Inflammatory macrophage treated with lipopolysaccharide for 1 hour (primary cell): ENCODE measurements around the gene SNN.

Experiments used
- DNase-seq, 2 donors: peaks; one replicate each; pipeline ENCODE4 v3.0.0-alpha.2; 2020 to 2022

Gene SNN

DNA sequence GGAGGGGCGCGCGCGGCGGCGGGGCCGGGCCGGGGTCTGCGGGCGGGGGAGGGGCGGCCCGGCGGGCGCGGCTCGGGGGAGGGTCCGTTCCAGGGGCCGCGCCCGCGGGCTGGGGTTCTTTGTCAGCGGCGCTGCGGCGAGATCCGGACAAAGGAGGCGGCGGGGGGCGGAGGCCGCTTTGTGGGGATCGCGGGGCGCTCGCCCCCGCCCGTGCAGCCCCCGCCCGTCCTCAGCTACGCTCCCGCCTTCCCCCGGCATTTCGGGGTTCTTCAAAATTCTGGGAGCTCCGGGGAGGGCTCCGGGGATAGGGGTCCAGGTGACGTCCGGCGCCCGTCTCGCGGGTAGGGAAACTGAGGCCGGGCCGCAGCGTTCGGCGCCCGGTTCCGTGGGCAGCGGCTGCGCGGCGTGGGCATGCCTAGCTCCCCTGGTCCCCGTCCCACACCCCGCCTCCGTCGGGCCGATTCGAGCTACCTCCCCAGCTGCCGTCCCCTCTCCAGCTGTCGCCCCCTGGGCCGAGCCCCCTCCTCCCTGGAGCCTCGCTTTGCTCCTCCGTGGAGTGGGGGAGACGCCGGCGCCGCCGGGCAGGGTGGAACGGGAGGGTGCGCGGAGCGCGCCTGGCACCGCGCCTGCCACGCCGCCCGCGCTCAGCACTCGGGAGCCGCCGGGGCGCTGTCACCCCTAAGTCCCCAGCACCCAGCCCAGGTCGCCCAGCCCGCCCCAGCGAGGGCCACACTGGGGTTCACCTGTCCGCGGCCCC, 546 bp downstream of the SNN start:
- peak in 1 of 2 donors; percentile 23 for DNase-seq

DNA sequence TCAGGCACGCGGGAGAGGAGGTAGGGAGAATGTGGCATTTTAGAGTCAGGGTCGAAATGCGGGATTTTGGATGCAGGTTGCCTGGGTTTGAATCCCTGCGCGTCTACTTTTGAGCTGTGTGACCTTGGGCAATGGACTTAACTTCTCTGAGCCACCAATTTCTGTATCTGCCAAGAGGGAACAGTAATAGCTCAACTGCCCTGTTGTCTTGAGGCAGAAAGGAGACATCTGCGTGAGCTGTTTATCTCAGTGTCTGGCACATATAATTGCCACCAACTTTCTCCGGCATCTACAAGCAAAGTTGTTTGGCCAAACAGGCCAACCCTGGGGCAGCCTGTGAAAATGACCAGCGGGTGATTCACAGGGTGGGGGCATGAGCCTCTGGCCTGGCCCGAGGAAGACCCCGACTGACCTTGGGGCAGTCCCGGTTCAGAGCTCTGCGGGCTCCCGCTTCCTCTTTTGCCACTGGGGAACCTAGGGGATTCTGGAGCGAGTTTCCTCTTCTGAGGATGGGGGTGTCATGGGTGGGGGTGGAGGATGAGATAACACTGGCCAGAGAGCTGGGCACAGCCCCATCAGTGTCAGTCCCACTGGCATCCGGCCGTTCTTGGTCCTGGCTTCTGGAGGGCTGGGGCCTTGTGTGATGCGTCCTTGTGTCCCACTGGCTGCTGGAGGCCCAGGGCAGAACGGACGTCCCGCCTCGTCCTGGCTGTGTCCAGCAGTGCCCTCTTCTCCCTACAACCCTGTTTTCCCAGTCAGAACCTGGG, 1.3 kb downstream of the SNN start:
- peak; percentile 97 to 99 for DNase-seq

DNA sequence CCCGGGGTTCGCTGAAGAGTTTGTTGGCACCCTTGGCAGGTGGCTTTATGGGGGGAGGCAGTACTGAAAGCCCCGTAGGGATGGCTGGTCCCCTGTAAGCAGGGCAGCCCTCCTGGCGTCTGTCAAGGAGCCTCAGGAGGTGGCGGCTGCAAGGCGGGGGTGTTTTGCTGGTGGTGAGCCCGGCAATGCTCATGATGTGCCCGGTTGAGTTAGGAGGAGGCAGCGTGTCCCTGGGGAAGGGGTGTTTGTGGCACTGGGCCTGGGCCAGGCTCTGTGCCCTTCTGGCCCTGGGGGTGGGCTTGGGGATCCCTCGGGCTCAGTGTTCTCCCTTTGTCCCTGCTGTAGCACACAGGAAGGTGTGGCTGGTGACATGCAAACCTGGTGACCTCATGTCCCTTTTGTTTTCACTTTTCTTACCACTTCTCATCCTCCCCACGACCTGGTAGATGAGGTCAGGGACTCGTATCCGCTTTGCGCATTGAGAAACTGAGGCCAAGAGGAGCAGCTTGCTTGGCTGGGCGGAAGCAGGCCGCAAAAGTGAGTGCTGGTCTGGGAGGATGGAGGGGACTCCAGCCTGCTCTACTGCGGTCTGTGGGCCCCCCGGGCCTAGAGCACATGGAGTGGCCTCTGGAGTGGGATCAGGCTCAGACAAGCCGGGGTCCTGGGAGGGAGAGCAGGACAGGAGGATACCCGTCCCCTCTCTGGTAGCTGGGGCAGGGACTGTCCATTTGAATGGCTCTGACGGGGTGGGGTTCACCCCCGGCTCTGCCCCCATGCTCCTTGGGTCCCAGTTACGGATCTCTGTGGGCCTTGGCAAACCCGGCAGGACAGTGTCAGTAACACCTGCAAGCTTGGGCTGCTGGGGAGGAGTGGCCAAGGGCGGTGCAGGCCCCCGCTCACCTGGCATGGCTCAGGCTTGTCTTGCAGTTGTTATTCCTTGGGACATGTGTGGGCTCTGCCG, 2.2 kb downstream of the SNN start:
- peak in 1 of 2 donors; percentile 55 for DNase-seq

DNA sequence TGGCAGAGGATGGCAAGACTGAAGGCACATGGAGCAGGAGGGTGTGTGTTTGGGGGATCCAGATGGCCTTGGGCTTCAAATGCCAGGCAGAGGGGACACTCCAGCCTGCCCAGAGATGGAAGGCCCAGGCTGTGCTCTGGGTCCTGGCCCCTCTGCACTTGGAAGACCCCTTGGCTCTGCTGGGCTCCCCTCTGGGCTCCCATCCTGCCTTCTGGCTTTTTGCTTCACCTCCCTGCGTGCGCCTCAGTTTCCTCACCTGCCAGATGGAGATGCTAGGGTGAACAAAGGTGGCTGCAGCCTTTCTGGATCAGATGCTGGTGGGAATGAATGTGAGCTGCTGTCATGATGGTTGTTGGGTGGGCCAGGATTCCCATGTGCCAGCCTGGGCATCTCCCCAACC, 3.0 kb downstream of the SNN start:
- DNase-seq = no peak

DNA sequence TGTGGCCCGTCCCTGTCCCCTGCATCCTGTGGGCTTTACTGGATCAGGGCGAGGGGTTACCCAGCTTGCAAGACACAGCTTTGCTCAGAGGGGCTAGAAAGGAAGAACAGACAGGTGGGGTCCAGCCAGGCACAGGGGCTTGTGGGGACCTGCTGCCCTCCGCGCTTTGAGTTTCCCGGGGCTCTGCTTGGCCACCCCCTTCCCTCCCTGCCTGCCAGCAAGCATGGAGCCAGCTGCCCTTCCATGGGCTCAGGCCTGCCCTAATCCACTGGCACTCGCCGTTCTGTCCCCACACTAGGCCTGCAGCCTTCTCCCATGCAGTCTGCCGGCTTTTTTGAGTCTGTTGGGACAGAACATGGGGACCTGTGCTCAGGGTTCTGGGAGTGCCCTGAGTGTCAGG, 3.4 kb downstream of the SNN start:
- DNase-seq = no peak

DNA sequence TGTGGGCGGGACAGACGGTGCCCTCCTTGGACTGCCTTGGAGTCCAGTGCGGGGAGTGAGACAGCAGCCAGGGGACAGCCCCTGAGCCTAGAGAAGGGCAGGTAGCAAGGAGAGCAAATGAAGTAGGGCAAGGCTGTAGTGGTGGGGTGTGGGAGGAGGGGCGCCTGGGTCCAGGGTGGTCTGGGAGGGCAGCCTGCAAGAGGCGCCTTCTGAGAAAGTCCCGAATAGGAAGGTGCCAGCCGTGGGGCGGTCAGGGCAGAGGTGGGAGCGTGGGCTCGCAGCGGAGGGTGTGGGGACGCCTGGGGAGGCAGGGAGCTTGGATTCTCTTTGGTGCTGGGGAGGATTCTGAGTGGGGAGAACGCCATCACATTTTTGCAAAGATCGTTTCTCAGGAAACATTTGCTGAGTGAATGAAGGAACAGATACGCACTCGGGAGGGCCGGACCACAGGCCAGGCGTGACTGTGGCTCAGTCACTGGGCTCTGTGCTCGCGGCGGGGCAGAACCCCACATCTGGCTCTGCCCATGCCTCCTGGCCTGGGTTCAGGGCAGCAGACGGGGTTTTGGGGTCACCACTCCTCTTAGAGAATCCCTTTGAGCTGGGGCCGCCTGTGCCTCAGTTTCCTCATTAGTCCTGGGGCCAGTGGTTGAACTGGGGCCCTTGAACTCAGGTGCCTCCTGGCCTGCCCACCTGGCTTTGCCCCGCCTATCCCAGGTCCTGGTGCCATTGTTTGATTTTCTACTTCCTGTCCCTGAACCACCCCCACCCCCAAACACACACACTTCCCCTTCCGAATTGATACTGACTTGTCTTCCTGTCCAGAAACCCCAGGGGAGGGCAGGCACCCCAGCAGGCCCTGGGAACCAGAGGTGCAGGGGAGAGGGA, 4.2 kb downstream of the SNN start:
- peak; percentile 40 to 50 for DNase-seq

DNA sequence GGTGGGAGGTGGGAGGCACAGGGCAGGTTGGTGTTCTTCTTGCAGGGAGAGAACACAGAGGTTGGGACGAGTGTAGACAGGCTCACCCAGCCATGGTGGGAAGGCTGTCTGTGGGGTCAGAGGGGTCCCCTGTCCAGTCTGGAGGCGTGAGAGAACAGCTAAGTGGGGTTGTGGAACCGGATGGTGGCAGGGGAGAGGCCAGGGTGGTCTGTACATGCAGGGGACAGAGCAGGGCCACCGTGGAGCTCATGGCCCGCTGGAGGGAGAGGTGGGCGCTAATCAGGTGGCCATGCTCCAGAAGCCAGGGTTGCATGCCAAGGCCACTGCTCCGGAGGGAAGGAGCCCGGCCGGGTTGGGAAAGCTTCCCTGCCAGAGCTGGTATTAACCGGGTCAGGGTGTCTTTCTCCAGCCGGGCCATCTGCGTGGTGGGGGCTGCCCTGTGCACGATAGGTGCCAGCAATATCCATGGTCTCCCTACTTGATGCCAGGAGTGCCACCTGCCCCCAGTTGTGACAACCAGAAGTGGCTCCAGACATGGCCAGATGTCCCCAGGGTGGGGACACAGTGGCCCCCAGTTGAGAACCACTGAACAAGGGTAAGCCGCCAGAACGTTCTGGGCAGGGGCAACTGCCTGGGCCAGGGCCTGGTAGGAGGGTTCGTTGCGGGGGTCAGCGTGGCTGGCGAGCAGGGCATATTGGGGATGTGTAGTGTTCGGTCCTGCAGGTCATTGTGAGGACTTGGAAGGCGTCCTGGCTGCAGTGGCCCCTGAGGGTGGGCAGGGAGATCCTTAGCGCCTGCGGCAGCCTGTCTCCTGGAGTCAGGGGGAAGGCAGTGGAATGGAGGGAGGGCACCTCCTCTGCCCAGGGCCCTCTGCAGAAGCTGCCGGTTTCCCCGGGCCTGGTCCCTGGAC, 5.1 kb downstream of the SNN start:
- DNase-seq = no peak

DNA sequence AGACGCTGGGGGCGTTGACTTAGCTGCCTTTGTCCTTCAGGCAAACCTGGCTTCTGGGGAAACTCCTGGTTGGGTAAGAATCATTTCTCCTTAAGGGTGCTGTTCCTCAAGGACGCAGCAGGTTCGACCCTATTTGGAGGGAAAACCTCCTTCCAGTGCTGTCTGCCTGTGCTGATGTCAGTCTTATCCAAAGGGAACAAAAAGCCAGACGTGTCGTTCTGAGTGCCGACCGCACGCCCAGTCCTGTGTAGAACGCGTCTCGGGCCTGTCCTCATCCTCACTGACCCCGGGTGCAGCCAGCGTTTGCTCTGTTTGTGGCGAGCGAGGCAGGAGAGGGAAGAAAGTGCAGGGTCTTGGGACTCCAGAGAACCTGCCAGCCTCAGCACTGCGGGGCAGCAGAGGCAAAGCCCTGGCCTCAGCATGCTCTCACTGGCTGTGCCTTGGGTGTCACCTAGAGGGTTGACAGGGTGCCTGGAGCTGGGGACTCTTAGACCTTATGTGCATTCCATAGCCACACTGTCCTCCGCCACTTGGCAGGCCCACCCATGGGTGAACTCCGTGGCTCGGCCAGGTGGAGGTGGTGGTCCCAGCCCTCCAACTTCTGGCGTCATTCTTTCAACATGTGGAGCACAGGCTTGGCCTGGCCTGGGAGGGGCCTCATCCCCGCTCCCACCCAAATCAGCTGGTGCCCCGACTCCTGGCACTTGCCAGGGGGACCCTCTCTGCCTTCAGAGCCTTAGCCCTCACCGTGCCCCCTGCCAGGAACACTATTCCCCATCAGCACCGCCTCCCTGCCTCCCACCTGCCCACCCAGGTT, 6.0 kb downstream of the SNN start:
- peak in 1 of 2 donors; percentile 33 for DNase-seq

DNA sequence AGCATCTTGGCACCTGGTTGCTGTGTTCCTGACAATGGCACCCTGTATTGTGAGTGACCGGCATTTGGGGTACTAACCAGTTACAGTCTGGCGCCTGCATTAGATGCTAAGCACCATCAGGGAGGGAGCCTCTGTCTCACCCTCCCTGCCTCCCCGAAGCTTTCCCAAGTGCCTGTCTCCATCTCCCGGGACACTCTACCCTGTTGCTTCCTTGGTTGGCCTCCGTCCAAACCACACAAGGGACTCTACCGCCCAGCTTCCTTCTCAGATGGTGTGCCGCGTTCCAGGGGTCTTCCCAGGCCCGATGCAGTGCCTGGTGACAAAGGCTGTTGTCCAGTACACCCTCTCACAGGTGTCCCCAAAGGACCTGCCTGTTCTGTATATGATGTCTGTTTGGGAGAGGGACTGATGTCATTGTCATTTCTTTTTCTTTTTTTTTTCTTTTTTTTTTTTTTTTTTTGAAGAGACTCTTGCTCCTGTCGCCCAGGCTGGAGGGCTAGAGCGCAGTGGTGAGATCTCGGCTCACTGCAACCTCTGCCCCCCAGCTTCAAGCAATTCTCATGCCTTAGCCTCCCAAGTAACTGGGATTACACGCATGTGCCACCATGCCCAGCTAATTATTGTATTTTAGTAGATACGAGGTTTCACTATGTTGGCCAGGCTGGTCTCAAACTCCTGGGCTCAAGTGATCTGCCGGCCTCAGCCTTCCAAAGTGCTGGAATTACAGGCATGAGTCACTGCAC, 6.7 kb downstream of the SNN start:
- DNase-seq = no peak

DNA sequence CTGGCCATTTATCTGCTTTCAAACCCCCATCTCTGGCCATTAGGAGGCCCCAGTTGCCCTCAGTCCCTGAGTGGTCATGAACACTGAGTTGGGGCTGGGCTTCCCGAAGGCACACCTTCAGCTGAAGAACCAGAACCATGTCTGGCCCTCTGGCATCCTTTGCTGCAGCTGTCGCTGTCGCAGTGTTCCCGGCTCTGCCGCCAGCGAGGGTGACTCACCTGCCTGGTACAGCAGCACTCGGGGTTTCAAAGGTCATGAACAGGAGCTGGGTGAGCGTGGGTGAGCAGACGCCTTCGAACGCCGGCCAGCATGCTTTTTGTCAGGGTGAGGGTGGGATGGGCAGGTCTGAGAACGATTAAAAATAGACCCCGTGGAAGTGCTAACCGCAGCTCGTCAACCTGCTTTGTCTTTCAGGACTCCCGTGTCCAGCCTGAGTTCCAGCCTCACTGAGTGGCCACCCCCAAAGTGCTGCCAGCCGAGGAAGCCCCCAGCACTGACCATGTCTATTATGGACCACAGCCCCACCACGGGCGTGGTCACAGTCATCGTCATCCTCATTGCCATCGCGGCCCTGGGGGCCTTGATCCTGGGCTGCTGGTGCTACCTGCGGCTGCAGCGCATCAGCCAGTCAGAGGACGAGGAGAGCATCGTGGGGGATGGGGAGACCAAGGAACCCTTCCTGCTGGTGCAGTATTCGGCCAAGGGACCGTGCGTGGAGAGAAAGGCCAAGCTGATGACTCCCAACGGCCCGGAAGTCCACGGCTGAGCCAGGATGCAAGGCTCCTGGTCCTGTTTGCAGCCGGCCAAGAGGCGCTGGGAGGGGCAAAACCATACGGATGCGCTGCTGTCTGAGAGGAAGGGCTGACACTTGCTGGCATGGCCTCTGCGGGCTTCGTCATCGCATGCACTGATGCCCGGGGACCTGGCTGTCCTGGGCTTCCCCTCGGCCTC, 7.6 kb downstream of the SNN start:
- no peak for DNase-seq

DNA sequence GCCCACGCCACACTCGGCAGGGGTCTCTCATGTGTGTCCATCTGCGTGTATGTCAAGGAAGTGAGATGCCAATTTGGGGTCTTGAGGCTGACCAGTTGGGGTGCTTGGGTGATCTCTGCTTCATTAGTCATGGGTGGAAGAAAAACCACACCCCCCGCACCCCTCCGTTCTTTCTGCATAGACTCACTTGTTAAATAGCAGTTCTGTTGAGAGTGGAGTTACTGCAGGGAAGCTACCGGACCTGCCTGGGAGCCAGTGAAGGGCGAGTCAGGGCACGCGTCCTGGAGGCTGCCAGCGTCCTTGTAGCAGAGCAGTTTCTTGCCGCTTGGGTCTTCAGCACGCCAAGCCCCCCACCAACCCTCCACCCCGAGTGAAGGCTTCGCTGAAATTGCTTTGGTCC, 8.5 kb downstream of the SNN start:
- no peak for DNase-seq

DNA sequence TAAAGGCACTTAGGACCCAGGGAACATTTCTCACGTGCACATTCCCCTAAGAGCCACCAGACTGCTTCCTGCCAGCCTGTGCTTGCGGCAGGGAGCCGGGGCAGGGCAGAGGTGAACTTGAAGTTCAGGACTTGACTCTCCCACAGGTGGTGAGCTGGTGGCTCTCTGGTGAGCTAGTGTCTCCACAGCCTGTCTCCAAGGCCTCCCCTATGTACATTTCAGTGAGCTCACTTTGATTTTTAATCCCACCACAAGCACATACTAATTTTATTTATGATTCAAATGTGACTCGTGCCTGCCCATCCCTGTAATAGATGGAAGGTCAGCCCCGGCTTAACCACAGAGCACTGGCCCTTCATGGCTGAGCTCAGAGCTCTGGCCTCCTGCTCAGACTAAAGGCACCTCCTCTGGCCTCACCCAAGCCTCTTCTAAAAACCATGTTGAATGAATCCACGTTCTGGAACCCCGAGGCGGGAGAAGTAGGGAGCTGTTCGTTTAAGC, 9.2 kb downstream of the SNN start:
- DNase-seq = no peak

DNA sequence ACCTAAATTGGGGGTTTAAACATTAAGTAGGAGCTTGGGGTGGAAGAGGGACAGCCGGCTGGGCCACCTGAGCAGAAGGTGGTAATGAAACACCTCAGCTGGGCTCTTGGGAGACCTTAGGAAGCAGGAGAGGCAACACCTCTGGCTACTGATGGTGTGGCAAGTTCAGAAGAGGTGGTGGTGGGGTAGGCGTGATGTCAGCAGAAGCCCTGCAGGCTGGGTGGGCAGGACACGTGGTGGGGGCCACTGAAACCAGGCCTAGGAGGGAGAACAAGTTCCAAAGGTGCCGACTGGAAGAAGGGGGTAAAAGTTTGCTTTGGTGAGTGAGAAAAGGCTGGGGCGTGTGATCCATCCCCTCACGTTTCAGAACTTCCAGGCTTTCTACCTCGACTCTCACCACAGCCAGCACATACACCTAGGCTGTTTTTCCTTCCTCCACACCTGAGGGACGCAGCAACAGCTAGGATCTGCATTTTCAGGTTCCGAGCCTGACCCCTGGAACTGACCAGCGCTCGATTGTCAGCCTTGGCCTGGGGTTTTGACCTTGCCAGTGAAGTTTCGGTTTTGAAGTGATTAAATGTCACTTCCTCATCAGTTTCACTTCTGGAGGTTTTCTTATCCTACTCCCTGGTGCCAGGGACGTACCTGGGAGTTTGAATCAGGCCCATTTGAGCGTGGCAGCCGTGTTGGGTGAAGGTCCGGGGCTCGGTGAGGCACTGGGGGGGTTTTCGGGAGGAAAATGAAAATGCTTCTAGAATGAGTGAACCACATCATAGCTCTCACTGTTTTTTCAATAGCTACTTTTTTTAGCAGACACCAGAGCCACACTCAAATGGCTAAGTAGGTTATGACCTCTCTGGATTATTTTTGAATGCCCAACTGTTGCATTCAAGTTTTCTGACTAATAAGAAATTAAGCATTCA, 10.0 kb downstream of the SNN start:
- peak in 1 of 2 donors; percentile 40 for DNase-seq

DNA sequence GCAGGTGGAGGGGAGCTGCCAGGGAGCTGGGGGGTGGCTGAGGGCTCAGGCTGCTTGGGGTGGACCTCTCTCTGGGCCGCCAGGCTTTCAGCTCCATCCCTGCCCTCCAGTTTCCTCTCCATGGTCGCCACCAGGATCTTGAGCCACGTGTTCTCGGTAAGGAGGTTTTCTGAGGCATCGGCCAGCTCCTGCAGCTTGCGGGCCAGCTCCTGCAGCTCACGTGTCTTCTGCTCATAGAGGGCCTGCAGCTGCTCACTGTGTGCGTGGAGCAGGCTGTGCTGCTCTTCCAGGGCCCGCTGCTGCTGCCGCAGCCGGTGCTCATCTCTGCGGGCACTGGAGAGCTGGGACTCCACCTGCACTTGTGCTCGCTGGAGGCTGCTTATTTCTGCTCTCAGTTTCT, 11.0 kb downstream of the SNN start:
- no peak for DNase-seq

DNA sequence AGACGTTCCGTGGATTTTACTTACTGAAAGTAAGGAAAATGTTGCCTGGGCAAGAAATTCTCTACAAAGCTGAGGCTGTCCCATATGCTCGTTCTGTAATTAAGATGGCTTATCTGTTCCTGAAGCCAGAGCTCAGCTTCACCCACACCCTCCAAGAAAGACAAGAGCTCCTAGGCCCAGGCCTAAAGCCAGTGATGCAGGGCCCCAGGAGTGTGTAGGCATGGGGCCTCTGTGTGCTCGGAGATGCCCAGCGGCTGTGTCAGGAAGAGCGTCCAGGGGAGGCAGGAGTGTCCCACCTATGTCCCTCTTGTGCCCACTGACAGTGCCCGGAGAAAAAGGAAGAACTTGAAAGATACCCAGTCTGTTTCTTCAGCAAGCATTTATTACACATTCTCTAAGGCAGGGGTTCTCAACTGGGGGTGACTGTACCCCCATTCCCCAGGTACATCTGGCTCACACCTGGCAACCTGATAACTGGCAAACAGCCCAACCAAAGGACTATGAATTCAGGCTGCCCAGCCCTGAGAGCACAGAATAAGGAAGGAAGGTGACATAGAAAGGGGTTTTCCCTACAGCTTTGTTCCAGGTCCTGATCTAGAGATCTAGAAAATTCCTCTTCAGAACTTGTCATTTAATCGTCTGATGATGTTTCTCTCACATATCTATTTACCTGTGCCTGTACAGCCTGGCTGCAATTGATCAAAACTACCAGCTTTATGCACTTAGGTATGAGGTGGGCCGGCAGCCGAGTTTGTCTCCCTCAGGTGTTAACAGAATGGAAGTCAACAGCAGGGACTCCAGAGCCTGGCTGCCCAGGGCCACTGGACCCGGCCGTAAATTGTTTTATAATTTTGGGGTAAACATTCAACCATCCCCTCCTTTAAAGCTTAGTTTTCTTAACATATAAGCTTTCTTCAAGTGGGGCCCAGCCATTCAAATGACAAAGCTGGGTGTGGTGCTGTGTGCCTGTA, 12.0 kb downstream of the SNN start:
- no peak for DNase-seq

DNA sequence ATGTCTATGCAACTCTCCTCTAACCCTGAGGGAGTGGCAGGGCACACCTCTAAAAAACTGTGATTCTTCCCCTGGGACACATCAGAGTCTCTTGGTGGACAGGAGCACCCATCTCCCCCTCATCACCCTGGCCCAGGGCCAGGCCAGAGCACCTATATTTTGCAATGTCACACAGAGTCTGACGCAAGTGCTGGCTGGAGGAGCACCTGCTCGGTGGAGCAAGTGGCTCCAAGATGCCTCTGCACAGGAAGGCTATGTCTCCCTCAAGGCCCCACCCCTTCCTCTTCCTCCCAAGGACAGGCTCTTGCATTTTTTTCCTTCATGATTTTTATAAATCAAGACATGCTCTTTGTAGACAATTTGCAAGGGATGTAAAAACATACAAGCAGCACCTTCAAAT, 13.3 kb downstream of the SNN start:
- DNase-seq = no peak
